Measurements from ENCODE around the gene PIP5K1A. TPM values are rescaled to one million over a fixed set of nuclear protein-coding genes. Genes with fewer than 3 reads are reported as not detected.

Gene PIP5K1A
- total and polyA plus RNA-seq, 9 of the 15 experiments (the other 6 are each of a cell fraction or from before 2014, with no cell fraction given) = 1.9 to 42.4 (median 18.8) TPM

GRCh38 chr1:151189637-151190445, 8.5 kb upstream of the PIP5K1A start, which contains the start of gene VPS72 (continued):
- TF ChIP-seq PRDM10 (IDR thresholded peaks at IDR 0.05; ENCODE audit: partially characterized antibody) = no peak
- no peak for TF ChIP-seq NR4A1 (CRISPR knock-in tag; IDR thresholded peaks at IDR 0.05)
- no peak for TF ChIP-seq NR4A1 (tag; IDR thresholded peaks at IDR 0.05)
- peak; percentile 82 for TF ChIP-seq VEZF1 (CRISPR knock-in tag; IDR thresholded peaks at IDR 0.05)
- no peak for TF ChIP-seq STAT5B (CRISPR knock-in tag; IDR thresholded peaks at IDR 0.05)
- TF ChIP-seq NFXL1 (CRISPR knock-in tag; IDR thresholded peaks at IDR 0.05) = no peak
- TF ChIP-seq ZNF778 (CRISPR knock-in tag; IDR thresholded peaks at IDR 0.05) = no peak
- no peak for TF ChIP-seq HNRNPK (IDR thresholded peaks at IDR 0.05; ENCODE audit: low read depth, low read length, poor library complexity, severe bottlenecking)
- TF ChIP-seq NCOA2 (IDR thresholded peaks at IDR 0.05; ENCODE audit: partially characterized antibody in 2 of 2) = no peak
- TF ChIP-seq TRIM25 (IDR thresholded peaks at IDR 0.05; ENCODE audit: borderline replicate concordance) = no peak
- TF ChIP-seq DIDO1 (tag; IDR thresholded peaks at IDR 0.05; ENCODE audit: low read depth) = peak; percentile 79
- TF ChIP-seq E2F4 (CRISPR knock-in tag; IDR thresholded peaks at IDR 0.05; ENCODE audit: low read depth) = no peak; the same call in 1 of the 2 replicates
- no peak for TF ChIP-seq SREBF2 (CRISPR knock-in tag; IDR thresholded peaks at IDR 0.05)
- peak; percentile 88 for TF ChIP-seq KAT7 (CRISPR knock-in tag; IDR thresholded peaks at IDR 0.05; ENCODE audit: borderline replicate concordance)
- TF ChIP-seq BACH1 (tag; IDR thresholded peaks at IDR 0.05) = no peak
- TF ChIP-seq TEAD1 (CRISPR knock-in tag; IDR thresholded peaks at IDR 0.05) = 0 out of 4 replicates have a peak, but pooled peaks of 1 of the 2 experiments have one; percentile 64
- no peak for TF ChIP-seq MED1 (CRISPR knock-in tag; IDR thresholded peaks at IDR 0.05; ENCODE audit: borderline replicate concordance)

All from K562 (cell line).